M059J (cell line): ENCODE measurements around the gene VGF. TPM values are rescaled to one million over a fixed set of nuclear protein-coding genes. Genes with fewer than 3 reads are reported as not detected.

Experiments
- DNase-seq: peaks from one replicate; pipeline ENCODE4 v3.0.0-alpha.2; 2012; ENCODE audit warnings: low read depth
- total RNA-seq: library from RNA; depleted of rRNA; stranded (reverse); fragments of >200 nt; shearing (Covaris generic); gene quantifications from 2 replicates; pipeline ENCODE4 v1.2.3, GENCODE V29; 2014

VGF gene
- total RNA-seq, 1 experiment from 2014 or later, result not detected

DNA sequence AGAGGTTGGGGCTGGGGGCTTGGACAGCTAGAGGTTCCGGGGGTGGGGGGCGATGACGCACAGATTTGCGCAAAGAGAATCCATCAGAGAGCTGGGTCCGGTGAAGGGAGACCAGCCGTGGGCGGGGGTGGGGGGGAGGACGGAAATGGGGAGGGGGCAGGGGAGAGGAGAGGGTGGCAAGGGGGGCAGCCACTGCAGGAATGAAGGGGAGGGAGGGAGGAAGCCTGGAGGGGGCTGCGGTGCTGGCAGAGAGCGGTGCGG lies 1.2 kb upstream of the VGF start:
- DNase-seq, result no peak

DNA sequence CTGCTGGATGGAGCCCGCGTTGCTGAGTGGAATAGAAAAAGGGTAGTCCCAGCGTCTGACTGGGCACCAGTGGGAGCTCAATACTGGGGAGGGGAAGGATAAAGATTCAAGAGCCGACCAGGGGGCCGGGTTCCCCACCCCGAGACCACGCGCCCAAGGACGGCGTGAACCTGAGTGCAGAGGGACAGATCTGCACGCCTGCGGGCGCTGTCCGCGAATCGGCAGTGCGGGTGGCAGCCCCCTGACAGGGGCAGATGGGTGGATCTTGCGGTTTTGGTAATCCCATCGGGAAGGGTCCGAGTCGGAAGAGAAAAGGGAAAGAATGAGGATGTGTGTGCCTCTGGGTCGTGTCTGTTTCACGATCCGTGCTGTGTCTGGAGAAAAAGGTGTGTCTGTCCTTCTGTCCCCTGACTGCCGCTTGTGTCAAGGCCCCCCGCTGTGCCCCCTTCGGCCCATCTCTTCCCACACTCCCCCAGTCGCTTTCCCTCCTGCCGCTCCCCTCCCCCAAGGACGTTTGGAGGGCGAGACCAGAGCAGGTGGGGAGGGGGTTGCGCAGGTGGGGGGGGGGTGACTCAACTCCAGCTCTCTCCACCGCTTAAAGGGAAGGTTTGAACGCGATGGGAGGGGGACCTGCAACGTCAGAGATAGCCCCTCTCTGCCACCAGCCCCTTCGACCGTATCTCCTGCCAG lies 734 bp upstream of the VGF start:
- DNase-seq, result no peak

DNA sequence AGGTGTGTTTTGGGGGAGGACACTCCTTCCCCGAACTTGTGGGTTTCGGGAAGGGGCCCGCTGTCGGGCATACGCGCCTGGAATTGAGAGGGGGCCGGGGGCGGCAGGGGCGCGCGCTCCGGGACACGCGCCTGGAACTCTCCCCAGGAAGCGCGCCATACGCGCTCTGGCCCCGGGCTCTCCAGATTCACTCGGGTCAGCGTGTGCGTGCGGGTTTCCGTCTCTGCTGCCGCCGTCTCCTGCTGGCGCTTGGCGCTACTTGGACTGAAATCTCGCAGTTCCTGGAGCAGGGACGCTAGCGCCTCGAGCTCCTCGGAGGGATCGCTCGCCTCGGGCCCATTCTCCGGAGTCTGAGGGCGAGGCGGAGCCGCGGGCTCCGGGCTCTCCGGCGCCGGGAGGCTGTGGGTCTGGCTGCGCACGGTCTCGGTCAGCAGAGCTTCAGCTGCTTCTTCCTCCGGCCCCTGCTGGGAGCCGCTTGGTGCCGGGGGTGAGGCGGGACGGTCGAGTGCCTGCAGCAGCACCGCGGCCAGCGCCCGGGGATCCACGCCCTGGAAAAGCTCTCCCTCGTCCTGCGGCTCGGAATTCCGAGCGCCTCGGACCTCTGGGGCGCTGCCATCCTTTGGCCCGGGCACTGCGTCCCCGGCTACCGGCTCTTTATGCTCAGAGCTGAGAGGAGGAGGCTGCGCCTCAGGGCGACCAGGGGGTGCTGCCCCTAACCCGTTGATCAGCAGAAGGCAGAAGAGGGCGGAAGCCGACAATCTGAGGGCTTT lies 1.1 kb downstream of the VGF start:
- peak; percentile 63 for DNase-seq

DNA sequence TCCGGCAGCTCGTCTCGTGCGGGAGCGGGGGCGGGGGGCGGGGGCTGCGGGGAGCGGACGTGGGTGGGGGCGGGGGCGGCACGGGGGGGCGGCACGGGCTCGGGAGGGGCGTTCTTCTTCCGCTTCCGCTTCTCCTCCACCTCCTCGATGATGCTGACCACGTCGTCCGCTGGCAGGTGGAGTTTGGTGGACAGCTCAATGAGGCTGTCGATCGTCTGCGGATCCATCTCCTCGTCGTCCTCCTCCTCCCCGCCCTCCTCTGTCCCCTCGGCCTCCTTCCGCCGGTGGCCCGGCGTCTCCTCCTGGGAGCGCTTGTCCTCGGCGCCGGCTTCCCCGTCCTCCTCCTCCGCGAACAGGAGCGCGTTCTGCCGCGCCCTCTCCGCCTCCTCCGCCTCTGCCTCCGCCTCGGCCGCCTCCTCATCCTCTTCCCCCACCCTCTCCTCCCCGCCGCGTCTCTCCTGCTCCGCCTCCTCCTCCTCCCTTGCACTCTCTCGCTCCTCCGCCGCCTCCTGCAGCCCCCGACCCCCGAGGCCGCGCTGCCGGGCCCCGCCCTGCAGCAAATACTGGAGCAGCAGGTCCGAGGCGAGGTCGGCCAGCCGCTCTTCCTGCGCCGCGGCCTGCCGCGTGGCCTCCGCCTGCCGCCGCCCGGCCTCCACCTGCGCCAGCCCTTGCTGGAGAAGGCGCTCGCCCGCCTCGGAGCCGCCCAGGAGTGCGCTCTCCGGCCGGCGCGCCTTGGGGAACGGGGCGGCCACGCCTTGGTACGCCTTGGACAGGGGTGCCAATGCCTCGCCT lies 1.9 kb downstream of the VGF start:
- peak; percentile 53 for DNase-seq

DNA sequence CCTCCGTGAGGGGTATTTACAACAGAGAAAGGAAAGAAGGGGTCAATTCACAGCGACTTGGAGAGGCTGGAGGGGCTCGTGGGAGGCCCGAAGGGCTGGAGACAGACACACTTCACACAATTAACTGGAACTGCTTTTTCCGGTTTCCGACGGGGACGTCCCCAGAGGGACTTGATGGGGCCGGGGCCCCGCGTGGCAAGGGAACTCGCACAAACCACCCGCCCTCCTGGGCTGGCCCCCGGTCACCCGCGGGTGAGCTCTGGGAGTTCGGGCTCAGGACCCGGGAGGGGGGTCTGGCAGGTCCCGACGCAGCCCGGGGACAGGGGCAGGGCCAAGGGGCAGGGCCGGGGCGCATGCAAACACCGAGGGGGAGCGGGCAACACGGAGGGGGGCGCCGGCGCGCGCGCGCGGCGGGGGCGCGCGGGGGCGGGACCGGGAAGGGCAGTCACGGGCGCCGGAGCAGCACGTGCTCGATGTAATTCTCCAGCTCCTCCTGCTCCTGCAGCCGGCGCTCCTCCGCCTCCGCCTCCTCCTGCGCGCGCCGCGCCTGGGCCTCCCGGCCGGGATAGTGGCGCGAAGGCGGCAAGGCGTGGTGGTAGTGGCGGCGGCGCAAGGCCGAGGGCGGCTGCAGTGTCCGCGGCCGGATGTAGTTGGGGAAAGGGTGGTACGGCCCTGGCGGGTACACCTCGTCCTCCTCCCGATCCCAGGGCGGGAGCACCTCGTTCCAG lies 2.7 kb downstream of the VGF start:
- DNase-seq, result peak; percentile 63

DNA sequence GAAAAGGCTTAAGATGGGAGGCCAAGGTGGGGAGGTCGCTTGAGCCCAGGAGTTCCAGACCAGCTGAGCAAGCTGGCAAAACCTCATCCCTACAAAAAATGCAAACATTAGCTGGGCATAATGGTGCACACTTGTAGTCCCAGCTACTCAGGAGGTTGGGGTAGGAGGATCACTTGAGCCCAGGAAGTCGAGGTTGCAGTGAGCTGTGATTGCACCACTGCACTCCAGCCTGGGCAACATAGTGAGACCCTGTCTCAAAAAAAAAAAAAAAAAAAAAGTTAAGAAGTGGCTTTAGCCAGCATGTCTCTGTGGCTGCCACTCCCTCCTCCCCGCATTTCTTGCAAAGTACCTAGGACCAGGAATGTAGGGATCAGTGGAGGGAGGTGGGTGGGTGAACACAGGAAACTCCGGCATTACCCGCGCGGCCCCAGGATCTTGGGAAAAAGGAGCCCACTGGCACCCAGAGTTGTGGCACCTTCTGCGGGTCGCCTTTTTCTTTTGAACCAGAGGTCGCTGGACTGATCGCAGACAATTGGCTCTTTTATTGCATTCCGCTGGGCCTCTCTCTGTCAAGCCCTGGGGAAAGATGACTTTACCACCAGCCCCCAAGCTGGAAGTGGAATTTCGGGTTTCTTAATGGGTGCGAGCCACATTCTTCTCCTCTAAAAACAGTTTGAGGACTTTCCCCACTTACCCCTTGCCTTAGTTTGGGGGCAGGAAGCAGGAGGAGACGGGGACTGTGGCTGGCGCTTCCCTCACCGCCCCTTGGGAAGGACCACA lies 3.5 kb downstream of the VGF start:
- DNase-seq, result no peak

DNA sequence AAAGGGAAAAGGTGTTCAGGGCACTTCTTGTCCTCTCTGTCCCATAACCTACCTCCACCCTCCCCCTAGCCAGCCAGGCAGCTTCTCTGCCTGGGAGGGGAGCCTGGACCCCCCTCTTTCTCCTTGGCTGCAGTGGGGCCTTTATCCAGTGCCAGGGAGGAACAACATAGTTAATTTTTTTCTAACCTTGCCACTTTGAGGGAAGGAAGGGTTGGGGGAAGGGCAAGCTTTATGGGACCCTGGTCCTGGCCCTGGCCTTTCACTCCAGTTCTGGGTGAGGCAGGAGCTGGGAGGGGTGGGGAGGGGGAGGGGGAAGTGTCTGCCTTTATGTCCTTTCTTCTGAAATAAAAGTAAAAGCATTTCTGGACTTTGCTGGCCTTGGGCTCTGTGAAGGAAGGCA lies 4.5 kb downstream of the VGF start:
- no peak for DNase-seq

DNA sequence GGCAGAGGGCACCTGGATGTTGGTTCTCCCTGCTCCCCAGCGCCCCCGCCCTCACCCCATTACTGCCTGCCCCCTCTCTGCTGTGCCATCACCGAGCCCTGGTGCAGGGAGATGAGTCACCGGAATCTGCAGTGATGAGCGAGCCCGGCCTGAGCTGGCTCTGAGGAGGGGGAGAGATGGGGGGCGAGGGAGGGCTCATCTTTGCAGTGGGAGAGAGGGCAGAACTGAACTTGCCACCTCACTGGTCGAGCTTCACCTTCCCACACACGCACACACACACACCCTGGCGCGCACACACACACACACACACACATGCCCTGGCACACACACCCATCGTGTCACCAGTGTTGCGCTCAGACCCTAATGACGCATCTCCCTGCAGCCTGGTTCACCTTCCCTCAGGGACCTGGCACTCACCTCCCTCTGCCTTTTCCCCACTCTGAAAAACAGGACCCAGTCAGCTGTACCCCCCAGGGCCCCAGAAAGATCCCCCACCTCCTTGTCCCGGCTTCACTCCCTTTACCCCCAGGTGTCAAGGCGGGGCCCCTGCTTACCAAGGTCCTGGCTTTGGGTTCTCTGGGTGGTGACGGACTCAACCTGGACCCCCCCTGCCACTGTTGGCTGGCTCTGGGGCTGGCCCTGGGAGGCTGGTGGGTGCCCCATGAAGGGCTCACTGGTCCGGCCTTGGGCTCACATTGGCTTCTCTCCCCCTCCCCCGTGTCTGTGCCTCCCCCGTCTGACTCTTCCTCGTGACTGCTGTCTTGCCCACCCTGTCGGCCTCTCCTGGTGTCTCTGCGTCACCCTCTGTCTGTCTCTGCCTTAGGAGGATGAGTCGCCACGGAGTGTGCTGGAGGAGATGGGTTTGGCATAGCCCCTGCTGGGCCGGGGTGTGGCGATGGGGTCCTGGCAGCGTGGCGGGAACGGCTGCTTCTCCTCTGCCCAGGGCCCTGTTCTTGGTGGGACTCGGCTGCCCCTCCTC lies 5.4 kb downstream of the VGF start:
- peak; percentile 61 for DNase-seq

DNA sequence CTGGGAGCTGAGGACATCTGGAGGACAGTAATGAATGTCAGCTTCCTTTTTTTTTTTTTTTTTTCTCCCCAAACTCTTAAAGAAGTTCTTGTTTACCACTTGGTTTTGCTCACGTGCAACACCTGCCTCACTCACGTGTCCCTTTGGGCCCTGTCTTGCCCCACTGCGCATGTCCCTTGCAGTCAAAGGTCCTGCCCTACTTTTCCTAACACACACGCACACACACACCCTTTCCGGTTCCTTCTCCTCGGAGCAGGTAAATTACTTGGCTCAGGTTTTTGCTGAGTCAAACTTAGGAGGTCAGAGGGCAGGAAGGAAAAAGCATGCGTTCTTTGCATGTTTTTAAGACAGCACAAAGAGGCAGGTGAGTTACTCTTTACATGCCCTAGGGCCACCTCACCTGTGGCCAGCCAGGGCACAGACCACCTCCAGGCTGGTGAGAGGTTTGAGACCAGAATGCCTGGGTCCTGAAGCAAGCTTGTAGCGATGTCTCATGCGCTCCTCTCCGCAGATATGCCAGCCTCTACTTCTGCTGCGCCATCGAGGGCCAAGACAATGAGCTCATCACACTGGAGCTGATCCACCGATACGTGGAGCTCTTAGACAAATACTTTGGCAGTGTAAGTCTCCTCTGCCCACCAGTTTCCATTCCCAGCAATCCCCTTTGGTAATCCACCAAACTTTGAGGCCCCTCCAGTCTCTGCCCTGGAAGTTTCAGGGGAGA lies 8.3 kb downstream of the VGF start:
- no peak for DNase-seq

DNA sequence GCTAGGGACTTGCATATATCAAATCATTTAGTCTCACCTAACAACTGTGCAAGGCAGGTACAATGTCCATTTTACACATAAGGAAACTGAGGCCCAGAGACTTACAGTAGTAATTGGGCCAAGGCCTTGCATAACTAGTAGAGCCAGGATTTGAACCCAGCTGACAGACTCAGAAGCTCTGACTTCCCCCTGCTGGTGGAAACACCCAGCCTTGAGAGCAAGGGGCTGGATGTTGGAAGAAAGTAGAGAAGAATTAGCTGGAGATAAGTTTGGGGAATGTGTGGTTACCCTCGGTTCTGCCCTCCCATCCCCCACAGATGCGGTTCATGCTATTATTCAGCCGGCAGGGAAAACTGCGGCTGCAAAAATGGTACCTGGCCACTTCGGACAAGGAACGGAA lies 9.1 kb downstream of the VGF start:
- DNase-seq, result no peak

DNA sequence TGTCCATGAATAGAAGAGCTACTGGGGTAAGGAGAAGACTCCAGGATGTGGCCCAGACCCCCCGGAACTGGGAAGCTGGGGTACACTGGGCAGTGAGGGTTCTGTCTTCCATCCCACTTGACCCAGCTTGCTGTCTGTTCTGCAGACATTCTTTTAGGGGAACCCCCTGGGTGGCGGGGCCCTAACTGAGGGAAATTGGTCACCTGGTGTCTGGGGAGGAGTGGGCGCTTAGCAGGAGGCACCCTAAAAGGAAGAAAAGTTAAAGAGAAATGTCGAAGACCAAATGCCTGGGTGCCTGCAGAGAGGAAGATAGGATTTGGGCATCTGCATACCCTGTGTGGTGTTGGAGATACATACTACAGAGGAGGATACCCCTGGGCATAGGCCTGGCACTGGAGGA lies 10.1 kb downstream of the VGF start:
- no peak for DNase-seq

DNA sequence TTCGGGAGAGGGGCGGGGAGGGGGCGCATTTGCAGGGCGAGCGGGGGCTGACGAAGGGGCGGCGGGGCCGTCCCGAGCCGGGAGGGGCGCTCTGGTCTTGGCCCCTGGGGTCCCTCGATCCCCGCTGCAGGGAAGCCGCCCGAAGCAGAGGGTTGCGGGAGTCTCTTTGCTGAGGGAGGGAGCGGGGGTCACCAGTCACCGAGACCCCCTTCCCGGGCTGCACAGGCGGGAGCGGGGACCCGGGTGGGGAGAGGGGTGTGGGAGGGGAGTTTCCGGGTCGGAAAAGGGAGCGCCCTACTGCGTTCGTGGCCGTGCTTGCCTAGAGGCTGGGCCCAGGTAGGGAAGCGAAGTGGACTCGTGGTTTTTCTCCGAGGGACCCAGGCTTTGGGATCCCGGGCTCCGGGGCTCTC lies 10.7 kb downstream of the VGF start:
- peak; percentile 27 for DNase-seq

DNA sequence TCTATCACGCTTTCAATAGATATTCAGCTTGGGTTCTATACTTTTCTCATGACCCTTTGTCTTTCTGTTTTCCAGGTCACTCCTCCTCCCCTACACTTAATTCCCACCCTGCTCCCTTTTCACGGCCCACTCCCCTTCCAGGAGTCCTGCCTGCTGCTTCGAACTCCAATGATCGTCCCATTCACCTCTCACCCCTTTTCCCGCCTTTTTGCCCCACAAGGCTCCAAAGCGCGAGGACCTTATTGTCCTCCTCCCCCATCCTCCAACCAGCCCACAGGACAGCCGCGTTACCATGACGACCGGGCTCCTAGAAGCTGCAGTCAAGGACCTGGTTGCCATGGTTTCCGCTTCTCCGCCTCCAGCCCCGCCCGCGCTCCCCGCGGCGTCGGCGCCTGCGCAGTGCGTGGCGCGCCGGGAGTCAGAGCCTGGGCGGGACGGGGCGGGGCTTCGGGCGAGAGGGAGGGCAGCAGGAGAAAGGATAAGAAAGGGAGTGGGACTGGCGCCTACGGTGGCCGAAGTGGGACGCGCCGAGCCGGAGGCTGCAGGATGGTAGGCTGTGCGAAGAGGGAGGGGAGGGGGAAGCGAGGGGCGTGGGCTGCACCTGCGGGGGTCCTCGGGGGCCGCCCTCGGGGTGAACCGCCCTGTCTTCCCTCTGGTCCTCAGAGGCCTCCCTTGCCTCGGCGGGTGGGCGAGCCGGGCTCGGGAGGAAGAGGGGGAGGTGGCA lies 11.2 kb downstream of the VGF start, which contains the start of gene AP1S1:
TSS of gene AP1S1 (plus strand) at position 508 of the 724 bp plus-strand sequence. CDS start at position 547, 39 bp downstream.
- DNase-seq, result peak; percentile 97

DNA sequence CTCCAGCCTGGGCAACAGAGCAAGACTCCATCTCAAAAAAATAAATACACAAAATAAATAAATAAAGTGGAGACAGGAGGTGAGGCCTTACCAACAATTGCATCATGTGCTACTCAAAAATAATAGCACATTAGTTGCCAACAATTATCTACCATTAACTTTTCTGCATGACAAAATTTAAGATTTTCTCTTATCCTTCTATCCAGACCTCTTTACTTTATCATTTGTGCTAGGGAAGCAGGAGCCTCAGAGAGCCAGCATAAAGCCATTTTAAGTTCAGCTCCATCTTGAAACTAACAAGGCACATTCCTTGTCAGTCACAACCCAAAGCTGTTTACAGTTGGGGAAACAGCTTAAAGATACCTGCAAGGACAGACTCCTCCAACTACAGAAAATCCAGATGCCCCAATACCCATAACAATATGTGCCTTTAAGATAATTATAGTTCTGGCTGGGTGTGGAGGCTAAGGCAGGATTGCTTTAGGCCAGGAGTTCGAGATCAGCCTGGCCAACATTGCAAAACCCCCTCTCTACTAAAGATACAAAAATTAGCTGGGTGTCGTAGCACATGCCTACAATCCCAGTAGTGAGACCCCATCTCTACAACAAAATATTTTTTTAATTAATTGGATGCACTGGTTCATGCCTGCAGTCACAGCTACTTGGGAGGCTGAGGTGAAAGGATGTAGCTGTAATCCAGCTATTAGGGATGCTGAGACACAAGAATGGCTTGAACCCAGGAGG lies 13.3 kb downstream of the VGF start:
- no peak for DNase-seq

DNA sequence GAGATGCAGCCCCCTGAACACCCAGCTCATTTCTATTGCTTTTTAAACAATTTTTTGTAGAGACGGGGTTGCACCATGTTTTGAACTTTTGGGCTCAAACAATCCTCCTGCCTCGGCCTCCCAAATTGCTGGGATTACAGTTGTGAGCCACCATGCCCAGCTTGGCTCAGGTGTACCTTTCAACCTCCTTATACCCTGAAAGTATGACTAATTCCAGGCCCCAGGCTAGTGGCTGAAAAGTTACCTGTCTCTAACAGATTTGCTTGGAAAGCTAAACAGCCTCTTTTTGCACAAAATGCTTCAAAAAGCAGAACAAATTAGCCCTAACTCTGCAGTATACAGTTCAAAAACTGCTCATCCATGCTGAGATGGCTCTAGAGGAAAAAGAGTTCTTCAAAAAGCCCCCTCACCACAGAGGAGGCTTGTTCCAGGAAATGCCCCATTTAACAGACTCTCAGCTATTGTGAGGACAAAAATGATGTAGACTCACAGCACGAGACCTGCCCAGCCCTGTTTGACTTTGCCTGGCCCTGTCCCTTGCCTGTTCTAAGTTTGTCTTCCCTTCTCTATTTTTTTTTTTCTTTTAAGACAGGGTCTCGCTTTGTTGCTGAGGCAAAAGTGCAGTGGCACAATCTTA lies 24.5 kb downstream of the VGF start:
- DNase-seq, result no peak

DNA sequence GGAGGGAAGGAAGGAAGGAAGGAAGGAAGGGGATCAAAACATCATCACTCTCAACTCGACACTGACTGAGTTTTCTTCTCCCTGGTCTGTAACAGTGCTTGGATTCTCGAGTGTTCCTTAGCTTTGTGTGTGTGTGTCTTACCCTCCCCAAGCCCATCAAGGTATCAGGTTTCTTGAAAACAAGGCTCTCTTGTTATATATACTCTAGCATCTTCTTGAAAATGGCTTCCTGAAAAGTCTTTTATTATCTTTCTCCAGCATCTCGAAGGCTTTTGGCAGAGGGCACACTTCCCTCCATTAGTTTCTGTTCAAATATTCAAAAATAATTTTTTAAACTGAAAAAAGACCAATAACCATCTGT lies 25.1 kb downstream of the VGF start:
- DNase-seq, result peak; percentile 48

DNA sequence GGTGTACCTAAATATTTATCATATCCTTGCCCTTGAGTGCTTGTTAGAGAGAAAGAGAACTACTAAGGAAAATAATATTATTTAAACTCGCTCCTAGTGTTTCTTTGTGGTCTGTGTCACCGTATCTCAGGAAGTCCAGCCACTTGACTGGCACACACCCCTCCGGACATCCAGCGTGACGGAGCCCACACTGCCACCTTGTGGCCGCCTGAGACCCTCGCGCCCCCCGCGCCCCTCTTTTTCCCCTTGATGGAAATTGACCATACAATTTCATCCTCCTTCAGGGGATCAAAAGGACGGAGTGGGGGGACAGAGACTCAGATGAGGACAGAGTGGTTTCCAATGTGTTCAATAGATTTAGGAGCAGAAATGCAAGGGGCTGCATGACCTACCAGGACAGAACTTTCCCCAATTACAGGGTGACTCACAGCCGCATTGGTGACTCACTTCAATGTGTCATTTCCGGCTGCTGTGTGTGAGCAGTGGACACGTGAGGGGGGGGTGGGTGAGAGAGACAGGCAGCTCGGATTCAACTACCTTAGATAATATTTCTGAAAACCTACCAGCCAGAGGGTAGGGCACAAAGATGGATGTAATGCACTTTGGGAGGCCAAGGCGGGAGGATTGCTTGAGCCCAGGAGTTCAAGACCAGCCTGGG lies 27.0 kb downstream of the VGF start:
- peak; percentile 98 for DNase-seq
